MCF 10A (cell line): ENCODE data around the gene PRRC2A. TPM values are rescaled to one million over a fixed set of nuclear protein-coding genes. Genes with fewer than 3 reads are reported as not detected.

ENCODE experiments used
- BruUV-seq: library from RNA; stranded (reverse); fragments of 400-500 nt; replicated peaks from 2 replicates; lab custom pipeline; 2021; lab: Mats Ljungman, UMichigan
- CTCF ChIA-PET: fragments of 300-600 bp; sonication (Branson Sonifier 250); formaldehyde crosslinking; extraction: SDS; loops from one replicate; lab custom pipeline; 2021; ENCODE audit warnings: antibody characterized with exemption, inconsistent platforms; lab: Yijun Ruan, JAX
- POLR2A ChIA-PET: fragments of 300-600, 350-650 bp; sonication (Branson Sonifier 250); formaldehyde crosslinking; extraction: SDS; loops from one replicate; lab custom pipeline; 2020; ENCODE audit warnings: antibody characterized with exemption, inconsistent platforms; lab: Yijun Ruan, JAX
- DNase-seq: peaks from one replicate; pipeline ENCODE4 v3.0.0-alpha.2; 2018; ENCODE audit not compliant: unreplicated experiment
- H3K27ac Mint-ChIP-seq: one replicate; pipeline ENCODE4 v1.8.0; 2022; ENCODE audit warnings: mild to moderate bottlenecking, low read depth, mixed read lengths; ENCODE audit not compliant: unreplicated experiment
- H3K27me3 Mint-ChIP-seq: one replicate; pipeline ENCODE4 v1.8.0; 2022; ENCODE audit warnings: mixed read lengths; ENCODE audit not compliant: insufficient read depth, unreplicated experiment
- H3K36me3 Mint-ChIP-seq: one replicate; pipeline ENCODE4 v1.8.0; 2022; ENCODE audit warnings: mild to moderate bottlenecking, moderate library complexity, mixed read lengths; ENCODE audit not compliant: insufficient read depth, unreplicated experiment
- H3K4me1 Mint-ChIP-seq: one replicate; pipeline ENCODE4 v1.8.0; 2022; ENCODE audit warnings: mixed read lengths; ENCODE audit not compliant: insufficient read depth, unreplicated experiment
- H3K4me3 Mint-ChIP-seq: one replicate; pipeline ENCODE4 v1.8.0; 2022; ENCODE audit warnings: mild to moderate bottlenecking, moderate library complexity, mixed read lengths; ENCODE audit not compliant: unreplicated experiment
- H3K9me3 Mint-ChIP-seq: one replicate; pipeline ENCODE4 v1.8.0; 2022; ENCODE audit warnings: mixed read lengths; ENCODE audit not compliant: unreplicated experiment
- CTCF ChIP-seq: fragments of 200-600 bp; IDR thresholded peaks from one replicate; pipeline ENCODE4 v1.8.0; 2022; ENCODE audit warnings: antibody characterized with exemption, mild to moderate bottlenecking; ENCODE audit not compliant: unreplicated experiment
- intact Hi-C: fragments of 100-400 bp; cut with micrococcal nuclease; formaldehyde crosslinking; loops from 2 replicates; pipeline ENCODE4 v1.14.1; 2022
- total RNA-seq: library from RNA; stranded (reverse); gene quantifications from 2 replicates; pipeline ENCODE4 v1.2.3, GENCODE V29; 2022

PRRC2A gene
- total RNA-seq, 1 experiment from 2014 or later: 247 TPM

DNA sequence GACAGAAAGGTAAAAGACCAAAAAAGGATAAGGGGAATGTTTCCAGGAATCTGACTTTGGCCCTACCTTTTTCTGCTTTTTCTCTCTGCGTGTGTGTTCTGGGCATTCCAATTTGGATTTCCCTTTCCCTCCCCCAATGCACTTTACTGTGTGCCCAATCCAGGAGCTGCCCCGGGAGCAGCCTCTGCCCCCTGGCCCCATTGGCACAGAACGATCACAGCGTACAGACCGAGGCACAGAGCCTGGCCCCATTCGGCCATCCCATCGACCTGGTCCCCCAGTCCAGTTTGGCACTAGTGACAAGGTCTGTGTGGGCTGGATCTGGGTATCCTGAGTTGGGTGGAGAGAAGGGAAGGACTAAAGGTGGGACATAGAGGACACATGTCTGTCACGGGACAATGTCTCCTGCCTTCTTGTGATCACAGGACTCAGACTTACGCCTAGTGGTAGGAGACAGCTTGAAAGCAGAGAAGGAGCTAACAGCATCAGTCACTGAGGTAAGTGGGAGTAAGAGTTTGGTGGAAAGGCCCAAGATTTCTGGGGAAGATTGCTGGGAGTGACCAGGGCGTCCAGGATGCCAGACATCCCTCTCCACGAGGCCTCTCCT lies 14.6 kb downstream of the PRRC2A start:
- Mint-ChIP-seq H3K4me3 (no peak overlapping the region), H3K9me3 (no peaks in the 10 kb centered on the region), H3K36me3 (peaks cover 83% of the 10 kb centered on the region), H3K27me3 (no peaks in the 10 kb centered on the region), H3K27ac (no peak overlapping the region), H3K4me1 (no peaks in the 10 kb centered on the region)
- TF ChIP-seq CTCF: no peak
- no TSS peak for BruUV-seq
- ChIA-PET CTCF (interaction anchor here (1.0 kb wide), 1 partner anchor 8 kb away, joined by 3 read pairs; no protein-coding TSS in a partner anchor), POLR2A (interaction anchor here (0.8 to 3.0 kb wide), 2 partner anchors 13 to 26 kb away, joined by 3 to 10 read pairs; partner anchors contain the start of gene C6orf47)
- DNase-seq: no peak
- intact Hi-C loops: no loop called here

DNA sequence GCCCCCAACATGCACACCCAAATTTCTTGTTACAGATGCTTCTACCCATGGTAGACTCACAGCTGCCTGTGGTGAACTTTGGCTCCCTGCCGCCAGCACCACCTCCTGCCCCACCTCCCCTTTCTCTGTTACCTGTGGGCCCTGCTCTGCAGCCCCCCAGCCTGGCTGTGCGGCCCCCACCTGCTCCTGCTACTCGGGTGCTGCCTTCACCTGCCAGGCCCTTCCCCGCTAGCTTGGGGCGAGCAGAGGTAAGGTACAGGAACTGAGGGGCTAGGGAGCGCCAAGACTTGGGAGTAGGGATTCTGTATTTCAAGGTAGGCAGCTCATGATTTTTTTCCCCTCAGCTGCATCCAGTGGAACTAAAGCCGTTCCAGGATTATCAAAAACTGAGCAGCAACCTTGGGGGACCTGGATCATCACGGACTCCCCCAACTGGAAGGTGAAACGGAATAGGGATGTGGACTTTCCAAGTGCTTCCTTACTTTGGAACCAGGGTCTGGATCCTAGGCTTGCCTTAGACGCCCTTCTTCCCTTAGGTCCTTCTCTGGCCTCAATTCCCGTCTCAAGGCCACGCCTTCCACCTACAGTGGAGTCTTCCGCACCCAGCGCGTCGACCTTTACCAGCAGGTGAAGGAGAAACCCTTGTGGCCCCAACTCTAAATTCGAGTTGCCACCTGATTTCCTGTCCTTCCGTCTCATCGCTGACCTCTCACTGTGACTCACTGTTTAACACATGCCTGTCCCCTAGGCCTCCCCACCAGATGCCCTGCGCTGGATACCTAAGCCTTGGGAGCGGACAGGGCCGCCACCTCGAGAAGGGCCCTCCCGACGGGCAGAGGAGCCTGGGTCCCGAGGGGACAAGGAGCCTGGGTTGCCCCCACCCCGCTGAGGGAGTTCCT lies 16.4 kb downstream of the PRRC2A start:
- intact Hi-C loops: no loop called here
- ChIA-PET CTCF (interaction anchor here (0.6 to 0.8 kb wide), 2 partner anchors 11 to 13 kb away, joined by 4 to 5 read pairs; no protein-coding TSS in a partner anchor), POLR2A (interaction anchor here (1.6 to 6.2 kb wide), 2 partner anchors 13 to 15 kb away, joined by 8 to 50 read pairs; partner anchors contain the start of gene PRRC2A)
- no peak for TF ChIP-seq CTCF
- H3K4me1 Mint-ChIP-seq: no peaks in the 10 kb centered on the region
- H3K4me3 Mint-ChIP-seq: no peak overlapping the region
- H3K36me3 Mint-ChIP-seq: peaks cover 82% of the 10 kb centered on the region
- no peaks in the 10 kb centered on the region for H3K27me3 Mint-ChIP-seq
- DNase-seq: no peak
- peak overlapping the region; percentile 27 for H3K27ac Mint-ChIP-seq
- no peaks in the 10 kb centered on the region for H3K9me3 Mint-ChIP-seq
- TSS peak; percentile 17 for BruUV-seq

GRCh38 chr6:31639043-31639442 lies 18.5 kb downstream of the PRRC2A start:
- intact Hi-C loops: no loop called here
- peaks cover 78% of the 10 kb centered on the region for H3K36me3 Mint-ChIP-seq
- H3K27me3 Mint-ChIP-seq: no peaks in the 10 kb centered on the region
- DNase-seq: no peak
- no peaks in the 10 kb centered on the region for H3K9me3 Mint-ChIP-seq
- ChIA-PET CTCF (no interaction called here), POLR2A (interaction anchor here (4.7 to 6.2 kb wide), 2 partner anchors 13 to 16 kb away, joined by 50 to 59 read pairs; partner anchors contain the start of genes BAG6 and PRRC2A)
- H3K4me3 Mint-ChIP-seq: no peak overlapping the region
- no peak overlapping the region for H3K27ac Mint-ChIP-seq
- no TSS peak for BruUV-seq
- H3K4me1 Mint-ChIP-seq: no peaks in the 10 kb centered on the region
- no peak for TF ChIP-seq CTCF

GRCh38 chr6:31639449-31639861 lies 18.9 kb downstream of the PRRC2A start:
- no TSS peak for BruUV-seq
- Mint-ChIP-seq H3K27me3 (no peaks in the 10 kb centered on the region), H3K4me1 (no peaks in the 10 kb centered on the region), H3K27ac (no peak overlapping the region), H3K36me3 (peaks cover 76% of the 10 kb centered on the region), H3K9me3 (no peaks in the 10 kb centered on the region), H3K4me3 (no peak overlapping the region)
- CTCF ChIA-PET: no interaction called here
- POLR2A ChIA-PET: interaction anchor here (4.7 to 6.2 kb wide), 2 partner anchors 12 to 16 kb away, joined by 50 to 59 read pairs; partner anchors contain the start of genes BAG6 and PRRC2A
- DNase-seq: no peak
- TF ChIP-seq CTCF: no peak
- intact Hi-C loops: no loop called here
